ENCODE measurements around the gene LRCOL1.

Gene LRCOL1

GRCh38 chr12:132563911-132564310, 46.5 kb downstream of the LRCOL1 start:
- no peak for DNase-seq (ENCODE audit: low read depth in 2 of 2)

- DNase-seq (ENCODE audit: low read depth in 2 of 2), result no peak
These were observed 47.8 kb downstream of the LRCOL1 start for GRCh38 chr12:132562489-132563021.

- no peak for DNase-seq (ENCODE audit: low read depth in 2 of 2)
These were observed 48.8 kb downstream of the LRCOL1 start for GRCh38 chr12:132561427-132562156.

GRCh38 chr12:132560614-132561426, 49.6 kb downstream of the LRCOL1 start:
- peak; percentile 44 to 50 for DNase-seq (ENCODE audit: low read depth in 2 of 2)

GRCh38 chr12:132560364-132560613, 50.1 kb downstream of the LRCOL1 start:
- no peak for DNase-seq (ENCODE audit: low read depth in 2 of 2)

GRCh38 chr12:132559652-132560363, 50.6 kb downstream of the LRCOL1 start:
- peak in 1 of 2 donors; percentile 23 for DNase-seq (ENCODE audit: low read depth in 2 of 2)

GRCh38 chr12:132558861-132559623, 51.3 kb downstream of the LRCOL1 start:
- no peak for DNase-seq (ENCODE audit: low read depth in 2 of 2)

- no peak for DNase-seq (ENCODE audit: low read depth in 2 of 2)
These were observed 52.1 kb downstream of the LRCOL1 start for GRCh38 chr12:132558042-132558856.

GRCh38 chr12:132557291-132558015, 52.9 kb downstream of the LRCOL1 start:
- no peak for DNase-seq (ENCODE audit: low read depth in 2 of 2)

- no peak for DNase-seq (ENCODE audit: low read depth in 2 of 2)
These were observed 53.6 kb downstream of the LRCOL1 start for GRCh38 chr12:132556801-132557200.

- DNase-seq (ENCODE audit: low read depth in 2 of 2), result no peak
These were observed 54.2 kb downstream of the LRCOL1 start for GRCh38 chr12:132556216-132556615.

GRCh38 chr12:132555686-132556085, 54.7 kb downstream of the LRCOL1 start:
- DNase-seq (ENCODE audit: low read depth in 2 of 2), result no peak

GRCh38 chr12:132554845-132555630, 55.3 kb downstream of the LRCOL1 start:
- DNase-seq (ENCODE audit: low read depth in 2 of 2), result no peak

Data from stimulated activated CD8-positive, alpha-beta memory T cell treated with anti-CD3 and anti-CD28 coated beads, Interleukin-7, amount 100 ng/mL, for 4 hours (primary cell).